HG03139 (cell line): ENCODE data around the gene ADIPOR2.
"Not testable (repeated sequence)": the region's sequence is repeated elsewhere in the genome, so short reads cannot be mapped to it uniquely, and the experiment has no call there.

ENCODE experiments used
- ATAC-seq: cut with Tn5 transposase; IDR thresholded peaks from one replicate; pipeline ENCODE4 v1.9.1; 2021; ENCODE audit not compliant: unreplicated experiment

The ADIPOR2 gene

DNA sequence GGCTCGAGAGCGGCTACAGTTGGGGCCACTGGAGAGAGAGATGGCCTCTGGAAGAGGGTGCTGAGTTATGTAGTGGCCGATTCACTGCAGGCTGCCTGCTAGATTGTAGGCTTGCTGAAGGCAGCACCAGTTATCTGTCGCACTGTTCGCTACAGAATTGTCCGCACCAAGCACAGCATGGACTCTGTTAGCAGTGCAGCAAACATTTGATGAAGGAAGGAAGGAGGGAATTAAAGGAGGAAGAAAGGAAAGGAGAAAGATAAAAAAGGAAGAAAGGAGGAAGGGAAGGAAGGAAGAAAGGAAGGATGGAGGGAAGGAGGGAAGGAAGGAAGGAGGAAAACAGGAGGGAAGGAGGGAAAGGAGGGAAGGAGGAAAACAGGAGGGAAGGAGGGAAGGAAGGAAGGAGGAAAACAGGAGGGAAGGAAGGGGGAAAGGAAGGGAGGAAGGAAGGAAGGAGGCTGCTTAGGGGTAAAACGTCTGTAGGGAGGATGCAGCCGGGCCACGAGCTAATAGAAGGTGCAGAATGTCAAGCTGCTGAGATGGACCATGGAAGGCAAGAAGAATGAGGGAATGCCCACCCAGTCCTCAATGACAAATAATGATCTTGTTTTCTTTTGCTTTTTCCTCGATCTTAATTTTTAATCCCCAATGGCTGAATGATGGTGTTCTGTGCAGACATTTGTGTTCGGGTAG is 27.3 kb upstream of the ADIPOR2 start:
- no peak for ATAC-seq

DNA sequence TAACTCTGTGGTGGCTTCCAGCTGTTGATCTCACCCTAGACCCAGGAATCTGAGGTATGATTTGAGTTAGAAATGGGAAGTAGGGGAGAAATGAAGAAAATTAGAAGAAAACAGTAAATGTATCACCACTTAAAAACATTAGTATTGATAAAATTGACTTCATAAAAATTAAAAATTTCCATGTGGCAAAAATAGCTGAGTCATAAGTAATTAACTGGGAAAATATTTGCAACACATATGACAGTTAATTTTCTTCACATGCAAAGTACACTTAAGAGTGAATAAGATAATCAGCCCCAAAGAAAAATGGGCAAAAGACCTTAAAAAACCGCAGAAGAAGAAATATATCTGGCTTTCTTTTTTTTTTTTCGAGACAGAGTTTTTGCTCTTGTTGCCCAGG is 25.5 kb upstream of the ADIPOR2 start:
- ATAC-seq = no peak

DNA sequence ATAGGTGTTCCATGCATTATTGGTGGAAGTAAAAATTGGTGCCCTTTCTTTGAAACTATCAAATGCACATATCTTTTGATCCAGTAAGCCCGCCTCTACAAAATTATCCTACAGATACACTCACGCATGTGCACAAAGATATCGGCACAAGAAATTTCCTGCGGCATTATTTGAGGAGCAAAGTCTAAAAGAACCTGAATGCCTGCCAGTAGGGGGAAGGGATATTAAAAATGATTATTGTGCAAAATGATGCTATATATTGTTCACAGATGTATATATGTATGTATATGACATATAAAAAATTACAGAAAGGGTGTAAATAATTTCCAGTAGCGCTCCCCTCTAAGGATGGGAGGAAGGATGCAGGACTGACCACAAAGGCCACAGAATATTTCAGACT is 24.7 kb upstream of the ADIPOR2 start:
- ATAC-seq = no peak

DNA sequence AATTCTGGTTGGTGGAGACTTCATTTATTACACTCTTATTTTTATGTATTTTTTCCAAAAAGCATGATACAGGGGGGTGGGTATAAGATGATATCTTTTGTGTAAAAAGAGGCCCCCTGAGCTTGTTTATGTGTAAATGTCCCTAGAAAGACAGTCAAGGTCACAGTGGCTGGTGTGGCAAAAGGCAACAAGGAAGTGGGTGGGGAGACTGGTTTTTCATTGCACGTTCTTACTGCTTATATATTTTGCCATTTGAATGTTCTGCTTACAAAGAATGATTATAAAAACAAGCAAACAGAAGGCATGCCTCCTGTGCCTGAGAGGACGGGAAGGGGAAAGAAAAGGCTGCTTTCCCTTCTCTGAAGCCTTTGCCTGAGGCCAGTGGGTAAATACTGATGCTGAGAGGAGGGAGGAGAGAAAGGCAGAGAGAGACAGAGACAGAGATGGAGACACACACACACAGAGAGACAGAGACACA is 24.1 kb upstream of the ADIPOR2 start:
- ATAC-seq = no peak

DNA sequence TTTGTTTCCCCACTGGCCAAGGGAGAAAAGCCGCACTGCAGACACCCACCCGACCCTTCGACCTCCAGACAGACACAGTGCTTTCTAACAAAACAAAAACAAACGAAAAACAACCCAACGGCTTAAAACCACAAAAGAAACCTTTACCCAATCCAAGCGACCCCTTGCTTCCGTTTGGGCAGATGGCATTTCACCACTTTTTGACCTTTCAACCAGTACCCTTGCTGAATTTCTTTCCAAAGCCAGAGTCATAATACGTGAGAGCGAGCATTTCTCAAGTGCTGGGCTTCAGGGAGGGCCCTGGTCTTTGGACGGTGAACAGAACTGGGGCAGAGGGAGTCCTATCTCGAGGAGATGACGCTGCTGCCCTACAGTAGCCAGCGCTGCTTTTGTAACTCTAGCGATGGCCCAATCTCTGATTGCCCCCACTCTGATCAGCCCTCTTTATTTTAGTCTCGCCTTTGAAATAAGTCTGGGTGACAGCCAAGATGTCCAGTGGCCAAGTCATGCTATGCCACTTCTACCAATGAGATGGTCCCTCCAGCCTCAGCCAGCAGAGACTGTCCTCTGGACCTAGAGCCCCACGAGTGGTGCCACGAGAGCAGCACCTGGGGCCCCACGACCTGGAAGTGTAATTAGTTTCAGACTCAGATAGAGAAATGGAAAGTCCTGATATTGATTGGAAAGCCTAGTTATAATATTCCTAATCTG is 21.9 kb upstream of the ADIPOR2 start:
- no peak for ATAC-seq

DNA sequence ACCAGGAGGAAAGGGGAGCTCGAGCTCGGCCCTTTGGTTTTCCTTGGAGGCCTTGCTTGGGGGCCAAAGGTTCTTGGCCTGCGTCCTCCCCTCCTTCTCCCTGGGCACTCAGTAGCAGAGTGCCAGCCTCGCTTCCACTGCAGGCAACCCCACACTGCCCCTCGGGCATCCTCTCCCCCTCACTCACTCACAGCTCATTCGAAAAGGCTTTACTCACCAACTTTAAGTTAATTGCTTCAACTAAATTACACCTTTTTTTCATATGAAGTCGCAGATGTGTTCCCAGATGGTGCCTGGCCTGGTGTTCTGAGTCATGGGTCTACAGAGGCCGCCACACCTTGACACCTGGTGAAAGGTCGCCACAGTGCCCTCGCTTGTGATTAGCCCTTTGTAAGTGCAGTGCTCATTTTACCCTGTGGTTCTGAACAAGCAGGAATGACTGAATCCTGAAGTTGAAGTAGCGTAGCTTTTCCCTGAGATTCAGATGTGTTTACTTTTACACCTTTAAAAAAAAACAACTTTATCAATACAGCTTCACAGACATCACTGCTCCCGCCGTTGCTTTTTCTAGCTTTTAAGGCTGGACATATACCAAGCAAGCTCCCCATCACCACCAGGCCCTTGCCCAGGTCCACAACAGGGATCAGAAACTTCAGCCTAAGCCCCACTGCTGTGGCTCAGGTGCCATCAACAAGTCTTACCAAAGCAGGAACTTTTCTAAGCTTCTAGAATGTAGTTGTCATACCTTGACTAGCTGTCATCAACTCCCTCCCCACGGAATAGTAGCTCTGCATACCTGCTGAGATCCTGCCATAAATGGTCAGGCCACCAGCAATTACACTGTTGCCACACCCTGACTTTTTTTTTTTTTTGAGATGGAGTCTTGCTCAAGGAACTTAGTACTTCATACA is 20.3 kb upstream of the ADIPOR2 start:
- ATAC-seq = no peak

DNA sequence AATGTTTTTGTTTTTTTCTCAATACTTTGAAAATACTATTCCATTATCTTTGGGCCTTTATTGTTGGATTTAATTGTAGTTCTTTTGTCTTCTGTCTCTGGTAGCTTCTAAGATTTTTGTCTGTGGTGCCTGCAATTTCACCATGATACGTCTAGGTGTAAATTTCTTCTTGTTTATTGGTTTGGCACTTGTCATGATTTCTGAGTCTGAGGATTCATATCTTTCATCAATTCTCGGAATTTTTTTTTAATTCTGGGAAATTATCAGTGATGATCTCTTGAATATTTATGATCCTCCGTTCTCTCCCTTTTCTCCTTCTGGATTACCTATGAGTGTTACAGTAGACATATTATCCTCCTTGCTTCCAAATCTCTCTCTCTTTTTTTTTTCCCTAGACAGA is 14.8 kb upstream of the ADIPOR2 start:
- no peak for ATAC-seq

DNA sequence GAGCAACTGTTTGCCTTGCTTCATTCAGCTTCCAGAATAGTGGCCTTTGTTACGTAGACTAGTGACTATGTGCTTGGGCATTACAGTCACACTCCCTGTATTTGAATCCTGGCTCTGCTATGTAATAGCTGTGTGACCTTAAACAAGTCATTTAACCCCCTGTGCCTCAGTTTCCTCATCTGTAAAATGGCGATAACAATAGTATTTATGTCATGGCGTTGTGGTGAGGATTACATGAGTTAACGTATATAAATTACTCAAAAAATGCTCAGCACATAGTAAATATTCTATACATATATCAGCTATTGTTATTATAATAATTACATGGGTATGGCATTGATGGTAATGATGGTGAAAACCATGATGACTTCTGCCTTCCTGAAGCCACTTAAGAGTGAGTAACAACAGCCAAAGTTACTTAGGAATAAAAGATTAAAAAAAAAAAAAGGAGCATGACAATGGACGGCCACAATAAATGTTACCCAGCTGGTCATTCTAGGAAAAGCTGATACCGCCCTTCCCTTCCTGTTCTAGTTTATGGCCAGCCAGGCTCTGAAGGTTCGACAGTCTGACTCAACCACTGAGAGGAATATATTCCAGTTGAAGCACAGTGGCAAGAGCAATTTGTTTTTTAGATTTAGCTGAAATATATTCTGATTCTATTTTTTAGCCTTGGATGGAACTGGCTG is 9.9 kb upstream of the ADIPOR2 start:
- no peak for ATAC-seq

DNA sequence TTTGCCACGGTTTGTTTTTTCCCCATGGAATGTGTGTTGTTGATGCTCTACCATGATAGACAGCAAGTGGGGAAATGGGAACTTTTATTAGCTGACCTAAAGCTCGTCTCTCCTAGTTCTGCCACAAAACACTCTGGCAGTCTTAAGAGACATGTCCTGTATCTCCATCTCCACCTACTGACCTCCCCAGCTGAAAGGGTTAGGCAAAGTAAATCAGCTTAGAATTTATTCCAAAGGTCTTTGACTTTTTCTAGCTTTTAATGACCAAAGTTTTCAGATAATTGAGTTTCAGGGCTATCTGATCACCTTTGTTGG is 9.4 kb upstream of the ADIPOR2 start:
- ATAC-seq = no peak

DNA sequence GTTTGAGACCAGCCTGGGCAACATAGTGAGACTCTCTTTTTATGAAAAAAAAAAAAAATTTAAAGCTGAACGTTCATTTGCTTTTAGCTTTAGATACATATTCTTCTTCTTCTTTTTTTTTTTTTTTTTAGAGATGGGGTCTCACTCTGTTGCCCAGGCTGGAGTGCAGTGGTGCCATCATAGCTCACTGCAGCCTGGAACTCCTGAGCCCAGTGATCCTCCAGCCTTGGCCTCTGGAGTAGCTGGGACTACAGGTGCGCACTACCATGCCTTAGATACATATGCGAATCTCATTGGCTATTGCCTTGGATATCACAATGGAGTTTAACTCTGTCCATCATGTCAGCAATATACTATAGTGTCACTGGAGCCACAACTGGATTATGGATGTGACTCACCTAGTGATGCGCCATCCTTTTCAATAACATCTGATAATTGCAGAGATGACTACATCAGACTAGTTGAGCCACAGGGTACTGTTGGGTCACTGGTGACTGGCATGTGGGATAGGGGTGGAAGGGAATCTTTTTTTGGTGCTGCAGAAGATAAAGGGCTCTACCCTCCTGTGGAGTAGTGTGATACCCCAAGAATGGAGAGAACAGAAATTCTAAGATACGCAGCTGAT is 2.7 kb upstream of the ADIPOR2 start:
- ATAC-seq = no peak

DNA sequence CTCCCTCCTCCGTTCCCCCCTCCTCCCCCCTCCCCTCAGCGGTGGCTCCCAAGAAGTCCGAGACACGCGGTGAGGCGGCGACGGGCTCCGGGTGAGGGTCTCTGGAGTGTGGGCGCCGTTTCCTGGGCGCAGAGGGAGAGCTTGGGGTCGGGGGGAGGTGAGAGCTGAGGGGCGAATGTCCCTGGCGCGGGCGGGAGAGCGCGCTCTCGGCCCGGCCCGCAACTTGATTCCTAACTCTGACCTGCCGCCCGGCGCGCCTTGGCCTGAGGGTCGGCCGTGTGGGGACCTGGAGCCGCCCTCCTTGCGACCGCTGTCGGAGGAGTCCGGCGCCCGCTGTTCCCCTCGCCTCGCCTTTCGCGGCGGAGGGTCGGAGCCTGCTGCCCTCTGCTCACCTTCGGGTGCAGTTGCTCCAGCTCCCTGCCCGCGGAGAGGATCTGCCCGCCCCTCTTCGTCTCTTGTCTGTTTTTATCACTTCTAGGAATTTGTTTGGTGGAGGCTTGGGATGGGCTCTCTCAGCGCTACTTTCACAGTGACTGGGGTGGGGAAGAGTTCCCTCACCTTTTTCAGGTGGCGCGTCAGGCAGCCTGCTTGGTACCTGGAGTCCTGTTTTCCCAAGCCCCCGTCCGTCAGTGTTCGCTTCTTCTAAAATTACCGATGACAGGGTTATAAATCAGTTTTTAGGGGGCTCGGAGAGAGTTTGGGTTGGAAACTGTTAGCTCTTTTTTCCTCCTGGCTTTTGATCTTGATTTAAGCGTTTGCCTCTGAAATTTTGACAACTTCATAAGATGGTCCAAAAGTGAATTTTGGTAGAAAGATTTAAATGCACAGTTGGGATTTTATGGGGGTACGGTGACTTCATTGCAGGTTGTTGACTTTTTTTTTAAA is 495 bp downstream of the ADIPOR2 start:
- ATAC-seq = peak; percentile 40

DNA sequence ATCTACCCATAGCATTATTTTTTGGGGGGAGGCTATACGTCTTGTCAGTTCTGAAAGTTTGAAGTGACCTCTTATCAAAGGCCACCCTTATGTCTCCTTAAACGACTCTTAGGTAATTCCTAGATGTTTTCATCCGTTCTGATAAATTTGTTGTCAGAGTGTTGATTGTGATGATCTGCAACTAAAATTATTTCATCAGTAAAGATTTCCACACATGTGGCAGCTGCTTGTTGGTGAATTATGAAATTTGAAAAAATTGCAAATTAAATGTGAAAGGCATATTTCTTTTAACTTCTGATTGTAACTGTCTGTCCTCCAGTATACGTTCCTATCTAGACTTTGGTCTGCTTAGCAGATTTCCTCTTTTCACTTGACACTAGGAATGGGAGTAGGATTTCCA is 1.4 kb downstream of the ADIPOR2 start:
- ATAC-seq = no peak

DNA sequence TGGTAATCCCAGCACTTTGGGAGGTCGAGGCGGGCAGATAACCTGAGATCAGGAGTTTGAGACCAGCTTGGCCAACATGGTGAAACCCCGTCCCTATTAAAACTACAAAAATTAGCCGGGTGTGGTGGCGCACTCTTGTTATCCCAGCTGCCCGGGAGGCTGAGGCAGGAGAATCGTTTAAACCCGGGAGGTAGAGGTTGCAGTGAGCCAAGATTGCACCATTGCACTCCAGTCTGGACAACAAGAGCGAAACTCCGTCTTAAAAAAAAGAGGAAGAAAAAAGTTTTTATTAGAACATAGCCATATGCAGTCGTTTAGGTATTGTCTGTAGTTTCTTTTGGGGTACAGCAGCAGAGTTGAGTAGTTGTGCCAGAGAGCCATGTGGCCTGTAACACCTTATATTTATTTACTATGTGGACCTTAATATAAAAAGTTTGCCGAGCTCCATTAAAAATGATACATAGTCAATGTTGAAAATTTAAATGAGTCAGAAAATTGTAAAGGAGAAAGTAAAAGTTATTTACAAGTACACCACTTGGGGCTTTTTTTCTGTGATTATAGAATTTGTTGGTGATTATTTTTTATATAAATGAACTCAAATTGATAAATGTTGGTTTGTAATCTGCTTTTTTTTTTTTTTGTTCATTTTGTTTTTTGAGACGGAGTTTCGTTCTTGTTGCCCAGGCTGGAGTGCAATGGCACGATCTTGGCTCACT is 2.2 kb downstream of the ADIPOR2 start:
- ATAC-seq = no peak

DNA sequence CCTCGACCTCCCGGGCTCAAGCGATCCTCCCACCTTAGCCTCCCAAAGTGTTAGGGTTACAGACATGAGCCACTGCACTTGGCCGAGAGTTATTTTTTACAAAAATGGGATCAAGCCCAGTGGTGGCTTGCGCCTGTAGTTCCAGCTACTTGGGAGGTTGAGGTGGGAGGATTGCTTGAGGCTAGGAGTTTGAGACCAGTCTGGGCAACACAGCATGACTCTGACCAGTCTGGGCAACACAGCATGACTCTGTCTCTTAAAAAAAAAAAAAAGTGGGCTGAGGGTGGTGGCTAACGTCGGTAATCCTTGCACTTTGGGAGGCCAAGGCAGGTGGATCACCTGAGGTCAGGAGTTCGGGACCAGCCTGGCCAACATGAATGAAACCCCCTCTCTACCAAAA is 4.2 kb downstream of the ADIPOR2 start:
- not testable (repeated sequence) for ATAC-seq

DNA sequence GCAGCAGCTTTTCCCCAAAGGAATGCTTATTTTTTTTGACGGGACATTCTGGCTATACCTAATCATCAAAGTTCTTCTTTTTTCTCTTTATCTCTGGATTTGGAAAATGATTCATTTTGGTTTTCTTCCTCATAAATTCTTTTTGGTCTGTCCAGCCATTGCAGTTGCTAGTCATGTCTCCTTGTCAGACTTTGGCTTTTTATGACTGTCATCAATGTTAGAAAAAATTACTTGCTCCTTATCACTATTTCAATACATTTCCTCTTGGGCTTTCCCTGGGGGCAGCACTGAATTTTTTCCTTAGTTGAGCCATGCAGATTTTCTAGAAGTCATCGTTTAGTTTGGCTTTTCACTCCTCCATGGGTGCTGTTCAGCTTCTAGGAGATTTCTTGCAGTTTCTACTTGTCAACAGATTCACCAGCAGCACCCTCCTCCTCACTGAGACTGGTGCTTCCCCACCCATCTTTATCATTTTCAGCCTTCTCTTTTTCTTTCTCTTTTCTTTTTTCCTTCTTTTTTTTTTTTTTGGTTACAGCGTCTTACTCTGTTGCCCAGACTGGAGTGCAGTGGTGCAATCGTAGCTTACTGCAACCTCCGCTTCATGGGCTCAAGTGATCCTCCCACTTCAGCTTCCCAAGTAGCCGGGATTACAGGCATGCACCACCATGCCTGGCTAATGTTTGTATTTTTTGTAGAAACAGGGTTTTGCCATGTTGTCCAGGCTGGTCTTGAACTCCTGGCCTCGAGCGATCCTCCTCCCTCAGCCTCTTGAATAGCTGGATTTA is 5.2 kb downstream of the ADIPOR2 start:
- ATAC-seq = no peak

DNA sequence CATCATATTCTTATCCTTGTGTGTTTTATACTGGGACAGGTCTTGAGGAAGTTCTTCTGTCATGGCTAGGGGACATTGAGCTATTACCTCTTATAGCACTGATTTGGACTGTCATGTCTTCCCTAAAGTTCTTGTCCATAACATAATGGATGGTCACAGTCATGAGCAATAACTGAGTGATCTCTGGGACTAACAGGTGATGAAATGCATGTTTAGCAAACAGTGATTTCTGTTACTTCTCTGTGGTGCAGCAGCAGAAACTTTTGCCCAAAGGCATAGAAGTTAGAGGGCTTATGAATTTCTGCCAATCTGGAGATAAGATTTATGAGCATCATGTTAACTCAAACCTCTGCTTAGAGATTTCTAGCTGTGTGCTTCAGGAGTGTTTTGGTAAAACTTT is 5.9 kb downstream of the ADIPOR2 start:
- no peak for ATAC-seq

DNA sequence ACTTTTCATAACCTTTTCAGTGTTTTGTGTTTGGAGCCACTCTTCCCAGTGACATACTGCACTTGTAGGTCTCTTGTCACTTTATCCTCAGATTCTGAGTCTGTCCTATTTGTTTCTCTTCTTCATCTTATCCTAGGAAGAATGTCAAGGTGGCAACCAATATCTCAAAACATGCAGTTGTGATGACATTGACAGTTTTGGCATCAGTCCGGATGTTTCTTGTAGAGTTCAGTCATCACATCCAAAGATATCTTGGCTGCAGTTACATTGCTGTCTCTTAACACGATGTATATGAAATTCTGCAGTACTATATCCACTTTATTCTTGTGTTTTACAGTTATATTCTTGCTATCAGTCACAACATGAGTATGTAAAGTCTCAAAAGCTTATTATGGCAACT is 6.4 kb downstream of the ADIPOR2 start:
- ATAC-seq = no peak

DNA sequence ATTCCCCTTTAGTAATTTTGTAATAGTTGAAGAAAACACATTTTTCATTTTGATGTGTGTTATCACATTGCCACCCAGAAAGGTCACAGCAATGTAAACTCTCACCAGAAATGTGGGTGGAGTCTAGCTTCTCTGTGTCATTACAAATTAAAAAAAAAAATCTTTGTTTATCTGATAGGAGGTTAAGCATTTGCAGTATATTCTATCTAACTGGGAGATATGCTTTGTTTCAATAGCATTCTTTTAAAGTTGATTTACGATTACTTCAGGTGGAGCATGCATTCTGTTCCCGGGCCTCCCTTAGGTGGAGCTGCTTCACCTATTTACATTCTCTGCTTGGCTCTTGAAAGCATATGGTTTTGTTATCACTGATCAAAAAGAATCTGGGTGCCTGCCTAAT is 7.8 kb downstream of the ADIPOR2 start:
- no peak for ATAC-seq
